ENCODE data around the gene GSK3B.

DNA sequence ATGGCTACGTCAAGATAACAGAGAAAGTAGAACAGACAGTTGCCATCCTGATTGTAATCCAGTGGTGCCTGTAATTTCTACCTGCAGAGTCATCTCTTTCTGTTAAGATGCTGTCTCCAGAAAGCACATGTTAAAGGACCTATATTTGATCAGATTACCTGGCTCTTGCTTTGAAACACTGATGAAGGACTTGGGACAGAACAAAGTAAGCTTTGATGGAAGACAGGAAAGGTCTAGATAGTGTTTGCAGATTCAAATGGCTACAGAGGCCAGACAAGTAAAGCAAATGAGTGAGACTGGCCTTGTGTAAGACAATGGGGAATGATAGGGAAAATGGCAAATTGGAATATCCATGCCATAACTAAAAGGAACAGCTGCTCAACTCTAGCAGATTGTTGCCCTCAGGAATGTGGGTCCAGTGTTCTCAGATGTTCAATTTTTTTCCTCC lies 1.8 kb upstream of the GSK3B start:
- TF ChIP-seq, protein P1, sequence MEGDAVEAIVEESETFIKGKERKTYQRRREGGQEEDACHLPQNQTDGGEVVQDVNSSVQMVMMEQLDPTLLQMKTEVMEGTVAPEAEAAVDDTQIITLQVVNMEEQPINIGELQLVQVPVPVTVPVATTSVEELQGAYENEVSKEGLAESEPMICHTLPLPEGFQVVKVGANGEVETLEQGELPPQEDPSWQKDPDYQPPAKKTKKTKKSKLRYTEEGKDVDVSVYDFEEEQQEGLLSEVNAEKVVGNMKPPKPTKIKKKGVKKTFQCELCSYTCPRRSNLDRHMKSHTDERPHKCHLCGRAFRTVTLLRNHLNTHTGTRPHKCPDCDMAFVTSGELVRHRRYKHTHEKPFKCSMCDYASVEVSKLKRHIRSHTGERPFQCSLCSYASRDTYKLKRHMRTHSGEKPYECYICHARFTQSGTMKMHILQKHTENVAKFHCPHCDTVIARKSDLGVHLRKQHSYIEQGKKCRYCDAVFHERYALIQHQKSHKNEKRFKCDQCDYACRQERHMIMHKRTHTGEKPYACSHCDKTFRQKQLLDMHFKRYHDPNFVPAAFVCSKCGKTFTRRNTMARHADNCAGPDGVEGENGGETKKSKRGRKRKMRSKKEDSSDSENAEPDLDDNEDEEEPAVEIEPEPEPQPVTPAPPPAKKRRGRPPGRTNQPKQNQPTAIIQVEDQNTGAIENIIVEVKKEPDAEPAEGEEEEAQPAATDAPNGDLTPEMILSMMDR (conservative IDR thresholded peaks at IDR 0.05 in 1 of 2, IDR thresholded peaks at IDR 0.05 in 1 of 2; ENCODE audit: low read depth in 1 of 2, low read length in 2 of 2): no peak
- TF ChIP-seq EZH2 (IDR thresholded peaks at IDR 0.05; ENCODE audit: low read length, missing control alignments): no peak

All from fibroblast of lung (primary cell).